HepG2 (cell line): ENCODE results near the gene B3GNT5. TPM values are rescaled to one million over a fixed set of nuclear protein-coding genes. Genes with fewer than 3 reads are reported as not detected.

ENCODE experiments used
- ATAC-seq: fragments of 200-7000 bp; cut with Tn5 transposase; 3 replicates; pipeline ENCODE4 v1.9.1; 2020; ENCODE audit warnings: mild to moderate bottlenecking, moderate library complexity
- BruUV-seq: library from RNA; stranded (reverse); fragments of 400-500 nt; replicated peaks from 2 replicates; lab custom pipeline; 2021; lab: Mats Ljungman, UMichigan
- CTCF ChIA-PET: fragments of 300-600 bp; formaldehyde crosslinking; extraction: SDS; loops from one replicate; lab custom pipeline; 2021; ENCODE audit warnings: low total read pairs, inconsistent platforms, low intra/inter-chr PET ratio; lab: Yijun Ruan, JAX
- POLR2A ChIA-PET: fragments of 350-600 bp; sonication (Branson Sonifier 250); formaldehyde crosslinking; loops from one replicate; lab custom pipeline; 2020; ENCODE audit warnings: antibody characterized with exemption, inconsistent platforms; lab: Yijun Ruan, JAX
- DNase-seq: peaks from one replicate; pipeline ENCODE4 v3.0.0-alpha.2; 2015; ENCODE audit warnings: low spot score
- FAIRE-seq: peaks from 3 replicates; lab custom pipeline; 2011; peaks lifted over from hg19 to GRCh38; lab: Jason Lieb, UNC
- H2AFZ ChIP-seq: one replicate; pipeline ENCODE4 v1.6.1; 2011; ENCODE audit warnings: low read length, inconsistent platforms
- H3K27ac ChIP-seq: fragments of 300-600 bp; 3 replicates; pipeline ENCODE4 v1.8.0; 2011; ENCODE audit warnings: mixed run types, mild to moderate bottlenecking, mixed read lengths, low read length, inconsistent platforms; ENCODE audit not compliant: insufficient read depth; ENCODE audit errors: extremely low read length
- H3K27me3 ChIP-seq, 2 experiments: fragments of 200-600 bp in 1 of 2; 2 replicates in 1 of 2; 3 replicates in 1 of 2; pipeline versions ENCODE4 v1.6.0 to v1.8.0; 2011; ENCODE audit warnings: low read length in 2 of 2, mild to moderate bottlenecking in 2 of 2, moderate library complexity in 2 of 2, inconsistent platforms in 1 of 2; ENCODE audit not compliant: insufficient read depth in 2 of 2, control insufficient read depth in 1 of 2
- H3K36me3 ChIP-seq, 2 experiments: fragments of 200-600 bp in 1 of 2; replicated peaks in 1 of 2; 2 replicates in 1 of 2; 3 replicates in 1 of 2; pipeline versions ENCODE4 v1.5.1 to v1.8.0; 2011; ENCODE audit warnings: low read length in 2 of 2, inconsistent platforms in 1 of 2; ENCODE audit not compliant: insufficient read depth in 2 of 2, control insufficient read depth in 1 of 2
- H3K4me1 ChIP-seq: 2 replicates; pipeline ENCODE4 v1.5.1; 2012; ENCODE audit warnings: low read length, inconsistent platforms; ENCODE audit not compliant: insufficient read depth
- H3K4me2 ChIP-seq: 2 replicates; pipeline ENCODE4 v1.6.0; 2011; ENCODE audit warnings: low read depth, low read length, inconsistent platforms
- H3K4me3 ChIP-seq, 3 experiments: fragments of 200-600 bp in 1 of 3; sonication (generic), shearing (Covaris generic) in 1 of 3; replicated peaks in 1 of 3; 2 replicates each; pipeline ENCODE4 v1.5.1; 2011 to 2016; ENCODE audit warnings: low read length in 3 of 3, inconsistent platforms in 2 of 3, low read depth in 2 of 3, mild to moderate bottlenecking in 2 of 3, control low read depth in 1 of 3, mixed read lengths in 1 of 3; ENCODE audit not compliant: insufficient read depth in 1 of 3
- H3K79me2 ChIP-seq: one replicate; pipeline ENCODE4 v1.6.1; 2011; ENCODE audit warnings: low read length, inconsistent platforms; ENCODE audit not compliant: insufficient read depth
- H3K9ac ChIP-seq: 2 replicates; pipeline ENCODE4 v1.6.0; 2011; ENCODE audit warnings: mild to moderate bottlenecking, low read depth, low read length, inconsistent platforms; ENCODE audit not compliant: insufficient read depth
- H3K9me3 ChIP-seq: 2 replicates; pipeline ENCODE4 v1.5.1; 2012; ENCODE audit warnings: mild to moderate bottlenecking, low read length
- H4K20me1 ChIP-seq: 2 replicates; pipeline ENCODE4 v1.6.0; 2011; ENCODE audit warnings: inconsistent platforms, mild to moderate bottlenecking, low read length, moderate library complexity; ENCODE audit not compliant: insufficient read depth
- ARID2 ChIP-seq: sonication (generic); formaldehyde crosslinking; IDR thresholded peaks from 2 replicates; pipeline ENCODE4 v1.8.1; 2022; ENCODE audit warnings: mild to moderate bottlenecking, missing genetic modification reagents, borderline replicate concordance
- BCL6 ChIP-seq: IDR thresholded peaks from 2 replicates; pipeline ENCODE4 v1.6.1; 2016; ENCODE audit warnings: missing genetic modification reagents, missing compliant biosample characterization
- CERS6 ChIP-seq: sonication (generic); formaldehyde crosslinking; IDR thresholded peaks from 2 replicates; pipeline ENCODE4 v1.5.0; 2020; ENCODE audit warnings: missing genetic modification reagents
- CREBL2 ChIP-seq: sonication (generic); formaldehyde crosslinking; IDR thresholded peaks from 2 replicates; pipeline ENCODE4 v1.8.1; 2023; ENCODE audit warnings: missing genetic modification reagents, mild to moderate bottlenecking, borderline replicate concordance
- ELF4 ChIP-seq: sonication (generic); formaldehyde crosslinking; IDR thresholded peaks from 2 replicates; pipeline ENCODE4 v1.5.0; 2020; ENCODE audit warnings: missing genetic modification reagents, mild to moderate bottlenecking, moderate library complexity, borderline replicate concordance
- HMGA1 ChIP-seq: sonication (generic); formaldehyde crosslinking; conservative IDR thresholded peaks from 2 replicates; pipeline ENCODE4 v1.4.0; 2020; ENCODE audit warnings: missing genetic modification reagents
- MAF1 ChIP-seq: sonication (generic); formaldehyde crosslinking; IDR thresholded peaks from 2 replicates; pipeline ENCODE4 v1.5.0; 2020; ENCODE audit warnings: missing genetic modification reagents, borderline replicate concordance
- PTBP1 ChIP-seq: fragments of 200-400 bp; formaldehyde crosslinking; IDR thresholded peaks from 2 replicates; pipeline ENCODE4 v1.6.1; 2018; ENCODE audit warnings: low read length, low read depth; ENCODE audit not compliant: poor library complexity, severe bottlenecking
- SIN3B ChIP-seq: fragments of 150-350 bp; IDR thresholded peaks from 2 replicates; pipeline ENCODE4 v1.6.1; 2014; ENCODE audit warnings: low read length
- THYN1 ChIP-seq: sonication (generic); formaldehyde crosslinking; IDR thresholded peaks from 2 replicates; pipeline ENCODE4 v1.8.1; 2023; ENCODE audit warnings: low read depth, mild to moderate bottlenecking, moderate library complexity, missing genetic modification reagents, borderline replicate concordance
- ZNF235 ChIP-seq: sonication (generic); formaldehyde crosslinking; IDR thresholded peaks from 2 replicates; pipeline ENCODE4 v1.8.1; 2023; ENCODE audit warnings: mild to moderate bottlenecking, missing genetic modification reagents, borderline replicate concordance
- ZNF441 ChIP-seq: sonication (generic); formaldehyde crosslinking; IDR thresholded peaks from 2 replicates; pipeline ENCODE4 v1.7.0; 2021; ENCODE audit warnings: missing genetic modification reagents, borderline replicate concordance
- ZSCAN30 ChIP-seq: sonication (generic); formaldehyde crosslinking; IDR thresholded peaks from 2 replicates; pipeline ENCODE4 v1.5.0; 2020; ENCODE audit warnings: mild to moderate bottlenecking, missing genetic modification reagents
- WGBS: methylation state at CpG from one replicate; pipeline ENCODE4 v1.1.6; 2017; ENCODE audit warnings: low lambda C conversion rate; 5-methylcytosine and 5-hydroxymethylcytosine counted together
- in situ Hi-C: cut with HindIII; loops from 2 replicates; pipeline ENCODE4 v1.10.0; 2017; ENCODE audit warnings: low pct_unique_long_range_greater_than_20kb; ENCODE audit not compliant: extremely low pct_ligation_motif_present
- intact Hi-C: fragments of 100-400 bp; cut with micrococcal nuclease; formaldehyde crosslinking; loops from one replicate; pipeline ENCODE4 v1.10.0; 2022; ENCODE audit not compliant: unreplicated experiment
- polyA plus RNA-seq, 8 experiments: library from polyadenylated mRNA; depleted of rRNA in 3 of 8; stranded (reverse) in 7 of 8; unstranded in 1 of 8; fragments of >200 nt; fragmentation: Illumina TruSeq in 4 of 8; extraction: Trizol in 4 of 8; gene quantifications; 2 replicates each; pipeline versions ENCODE4 v1.2.1 to v1.2.3, GENCODE V29; 2011 to 2016; ENCODE audit warnings: low read depth in 4 of 8, missing spikeins in 1 of 8, mixed read lengths in 1 of 8; ENCODE audit not compliant: insufficient read depth in 1 of 8
- total RNA-seq, 5 experiments: library from RNA; depleted of rRNA; stranded (reverse); fragments of >200 nt; fragmentation: Illumina TruSeq; extraction: Trizol; gene quantifications; 2 replicates each; pipeline ENCODE4 v1.2.3, GENCODE V29; 2016; ENCODE audit warnings: low read depth in 1 of 5
- TF ChIP-seq, protein P1 (sequence below): fragments of 450-650 bp; IDR thresholded peaks from 2 replicates; pipeline ENCODE4 v1.6.1; 2017; ENCODE audit warnings: mild to moderate bottlenecking
- TF ChIP-seq, protein P2 (sequence below): sonication (generic); formaldehyde crosslinking; IDR thresholded peaks from 2 replicates; pipeline ENCODE4 v1.5.0; 2020; ENCODE audit warnings: missing genetic modification reagents

B3GNT5 gene
- total and polyA plus RNA-seq, 2 of the 13 experiments (the other 11 are each of a cell fraction or from before 2014, with no cell fraction given), result not detected

GRCh38 chr3:183215591-183216202 lies 37.4 kb upstream of the B3GNT5 start (continued):
- TF ChIP-seq BCL6 (CRISPR knock-in tag), result no peak
- no peak for TF ChIP-seq ZSCAN30 (CRISPR knock-in tag)
- TF ChIP-seq ZNF441 (CRISPR knock-in tag), result no peak

GRCh38 chr3:183217548-183218332 lies 35.3 kb upstream of the B3GNT5 start:
- DNase-seq (no peak), FAIRE-seq (no peak), ATAC-seq (no peak)
- H3K9me3 ChIP-seq, result no peaks in the 10 kb centered on the region
- no peak overlapping the region for H2AFZ ChIP-seq
- no peaks in the 10 kb centered on the region for H3K36me3 ChIP-seq
- no peak overlapping the region for H3K4me2 ChIP-seq
- no peak overlapping the region for H3K27ac ChIP-seq
- 22% methylated on average over 9 of the region's 9 CpGs for WGBS
- no peak overlapping the region for H3K9ac ChIP-seq
- CTCF ChIA-PET, result no interaction called here
- no TSS peak for BruUV-seq
- in situ Hi-C loops (no loop called here), intact Hi-C loops (no loop called here)
- peaks cover 0 to 31% of the 10 kb centered on the region in 2 experiments; a peak in 2 of 5 replicates for H3K27me3 ChIP-seq
- no peak overlapping the region for H3K4me3 ChIP-seq
- no peaks in the 10 kb centered on the region for H3K79me2 ChIP-seq
- POLR2A ChIA-PET, result no interaction called here
- H3K4me1 ChIP-seq, result no peaks in the 10 kb centered on the region
- H4K20me1 ChIP-seq, result no peaks in the 10 kb centered on the region
- TF ChIP-seq, protein P1, sequence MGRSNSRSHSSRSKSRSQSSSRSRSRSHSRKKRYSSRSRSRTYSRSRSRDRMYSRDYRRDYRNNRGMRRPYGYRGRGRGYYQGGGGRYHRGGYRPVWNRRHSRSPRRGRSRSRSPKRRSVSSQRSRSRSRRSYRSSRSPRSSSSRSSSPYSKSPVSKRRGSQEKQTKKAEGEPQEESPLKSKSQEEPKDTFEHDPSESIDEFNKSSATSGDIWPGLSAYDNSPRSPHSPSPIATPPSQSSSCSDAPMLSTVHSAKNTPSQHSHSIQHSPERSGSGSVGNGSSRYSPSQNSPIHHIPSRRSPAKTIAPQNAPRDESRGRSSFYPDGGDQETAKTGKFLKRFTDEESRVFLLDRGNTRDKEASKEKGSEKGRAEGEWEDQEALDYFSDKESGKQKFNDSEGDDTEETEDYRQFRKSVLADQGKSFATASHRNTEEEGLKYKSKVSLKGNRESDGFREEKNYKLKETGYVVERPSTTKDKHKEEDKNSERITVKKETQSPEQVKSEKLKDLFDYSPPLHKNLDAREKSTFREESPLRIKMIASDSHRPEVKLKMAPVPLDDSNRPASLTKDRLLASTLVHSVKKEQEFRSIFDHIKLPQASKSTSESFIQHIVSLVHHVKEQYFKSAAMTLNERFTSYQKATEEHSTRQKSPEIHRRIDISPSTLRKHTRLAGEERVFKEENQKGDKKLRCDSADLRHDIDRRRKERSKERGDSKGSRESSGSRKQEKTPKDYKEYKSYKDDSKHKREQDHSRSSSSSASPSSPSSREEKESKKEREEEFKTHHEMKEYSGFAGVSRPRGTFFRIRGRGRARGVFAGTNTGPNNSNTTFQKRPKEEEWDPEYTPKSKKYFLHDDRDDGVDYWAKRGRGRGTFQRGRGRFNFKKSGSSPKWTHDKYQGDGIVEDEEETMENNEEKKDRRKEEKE, result no peak
- TF ChIP-seq ZNF235 (CRISPR knock-in tag) (no peak), CREBL2 (CRISPR knock-in tag) (no peak), ARID2 (CRISPR knock-in tag) (no peak), ELF4 (CRISPR knock-in tag) (no peak), MAF1 (CRISPR knock-in tag) (no peak), SIN3B (no peak), THYN1 (CRISPR knock-in tag) (no peak), PTBP1 (no peak), HMGA1 (CRISPR knock-in tag) (no peak), CERS6 (CRISPR knock-in tag) (no peak)
- TF ChIP-seq, protein P2, sequence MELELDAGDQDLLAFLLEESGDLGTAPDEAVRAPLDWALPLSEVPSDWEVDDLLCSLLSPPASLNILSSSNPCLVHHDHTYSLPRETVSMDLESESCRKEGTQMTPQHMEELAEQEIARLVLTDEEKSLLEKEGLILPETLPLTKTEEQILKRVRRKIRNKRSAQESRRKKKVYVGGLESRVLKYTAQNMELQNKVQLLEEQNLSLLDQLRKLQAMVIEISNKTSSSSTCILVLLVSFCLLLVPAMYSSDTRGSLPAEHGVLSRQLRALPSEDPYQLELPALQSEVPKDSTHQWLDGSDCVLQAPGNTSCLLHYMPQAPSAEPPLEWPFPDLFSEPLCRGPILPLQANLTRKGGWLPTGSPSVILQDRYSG (CRISPR knock-in tag), result no peak
